HepG2 (cell line): Measurements from ENCODE around the gene KRTAP9-2. TPM values are rescaled to one million over a fixed set of nuclear protein-coding genes. Genes with fewer than 3 reads are reported as not detected.

Experiments used
- ATAC-seq: fragments of 200-7000 bp; cut with Tn5 transposase; 3 replicates; pipeline ENCODE4 v1.9.1; 2020; ENCODE audit warnings: mild to moderate bottlenecking, moderate library complexity
- BruUV-seq: library from RNA; stranded (reverse); fragments of 400-500 nt; replicated peaks from 2 replicates; lab custom pipeline; 2021; lab: Mats Ljungman, UMichigan
- CTCF ChIA-PET: fragments of 300-600 bp; formaldehyde crosslinking; extraction: SDS; loops from one replicate; lab custom pipeline; 2021; ENCODE audit warnings: low total read pairs, inconsistent platforms, low intra/inter-chr PET ratio; lab: Yijun Ruan, JAX
- POLR2A ChIA-PET: fragments of 350-600 bp; sonication (Branson Sonifier 250); formaldehyde crosslinking; loops from one replicate; lab custom pipeline; 2020; ENCODE audit warnings: antibody characterized with exemption, inconsistent platforms; lab: Yijun Ruan, JAX
- DNase-seq: peaks from one replicate; pipeline ENCODE4 v3.0.0-alpha.2; 2015; ENCODE audit warnings: low spot score
- FAIRE-seq: peaks from 3 replicates; lab custom pipeline; 2011; peaks lifted over from hg19 to GRCh38; lab: Jason Lieb, UNC
- H2AFZ ChIP-seq: one replicate; pipeline ENCODE4 v1.6.1; 2011; ENCODE audit warnings: low read length, inconsistent platforms
- H3K27ac ChIP-seq: fragments of 300-600 bp; 3 replicates; pipeline ENCODE4 v1.8.0; 2011; ENCODE audit warnings: mixed run types, mild to moderate bottlenecking, mixed read lengths, low read length, inconsistent platforms; ENCODE audit not compliant: insufficient read depth; ENCODE audit errors: extremely low read length
- H3K27me3 ChIP-seq, 2 experiments: fragments of 200-600 bp in 1 of 2; 2 replicates in 1 of 2; 3 replicates in 1 of 2; pipeline versions ENCODE4 v1.6.0 to v1.8.0; 2011; ENCODE audit warnings: low read length in 2 of 2, mild to moderate bottlenecking in 2 of 2, moderate library complexity in 2 of 2, inconsistent platforms in 1 of 2; ENCODE audit not compliant: insufficient read depth in 2 of 2, control insufficient read depth in 1 of 2
- H3K36me3 ChIP-seq, 2 experiments: fragments of 200-600 bp in 1 of 2; replicated peaks in 1 of 2; 2 replicates in 1 of 2; 3 replicates in 1 of 2; pipeline versions ENCODE4 v1.5.1 to v1.8.0; 2011; ENCODE audit warnings: low read length in 2 of 2, inconsistent platforms in 1 of 2; ENCODE audit not compliant: insufficient read depth in 2 of 2, control insufficient read depth in 1 of 2
- H3K4me1 ChIP-seq: 2 replicates; pipeline ENCODE4 v1.5.1; 2012; ENCODE audit warnings: low read length, inconsistent platforms; ENCODE audit not compliant: insufficient read depth
- H3K4me2 ChIP-seq: 2 replicates; pipeline ENCODE4 v1.6.0; 2011; ENCODE audit warnings: low read depth, low read length, inconsistent platforms
- H3K4me3 ChIP-seq, 3 experiments: fragments of 200-600 bp in 1 of 3; sonication (generic), shearing (Covaris generic) in 1 of 3; replicated peaks in 1 of 3; 2 replicates each; pipeline ENCODE4 v1.5.1; 2011 to 2016; ENCODE audit warnings: low read length in 3 of 3, inconsistent platforms in 2 of 3, low read depth in 2 of 3, mild to moderate bottlenecking in 2 of 3, control low read depth in 1 of 3, mixed read lengths in 1 of 3; ENCODE audit not compliant: insufficient read depth in 1 of 3
- H3K79me2 ChIP-seq: one replicate; pipeline ENCODE4 v1.6.1; 2011; ENCODE audit warnings: low read length, inconsistent platforms; ENCODE audit not compliant: insufficient read depth
- H3K9ac ChIP-seq: 2 replicates; pipeline ENCODE4 v1.6.0; 2011; ENCODE audit warnings: mild to moderate bottlenecking, low read depth, low read length, inconsistent platforms; ENCODE audit not compliant: insufficient read depth
- H3K9me3 ChIP-seq: 2 replicates; pipeline ENCODE4 v1.5.1; 2012; ENCODE audit warnings: mild to moderate bottlenecking, low read length
- H4K20me1 ChIP-seq: 2 replicates; pipeline ENCODE4 v1.6.0; 2011; ENCODE audit warnings: inconsistent platforms, mild to moderate bottlenecking, low read length, moderate library complexity; ENCODE audit not compliant: insufficient read depth
- BCLAF1 ChIP-seq: fragments of 450-650 bp; IDR thresholded peaks from 2 replicates; pipeline ENCODE4 v1.6.1; 2017; ENCODE audit warnings: mild to moderate bottlenecking
- DZIP1 ChIP-seq: sonication (generic); formaldehyde crosslinking; IDR thresholded peaks from 2 replicates; pipeline ENCODE4 v1.5.0; 2020; ENCODE audit warnings: mild to moderate bottlenecking, missing genetic modification reagents
- EEA1 ChIP-seq: sonication (generic); formaldehyde crosslinking; IDR thresholded peaks from 2 replicates; pipeline ENCODE4 v1.5.1; 2020; ENCODE audit warnings: mild to moderate bottlenecking, missing genetic modification reagents, borderline replicate concordance
- FOXA1 ChIP-seq, 2 experiments: fragments of 450-650 bp in 1 of 2; sonication (generic) in 1 of 2; formaldehyde crosslinking in 1 of 2; IDR thresholded peaks; 2 replicates each; pipeline versions ENCODE4 v1.4.0 to v1.6.1; 2016 to 2020; ENCODE audit warnings: missing genetic modification reagents in 1 of 2
- GABPA ChIP-seq, 2 experiments: IDR thresholded peaks; 2 replicates each; pipeline ENCODE4 v1.6.1; 2011 to 2016; ENCODE audit warnings: low read depth in 2 of 2, low read length in 1 of 2, missing biosample characterization in 1 of 2, missing genetic modification characterization in 1 of 2
- PAXIP1 ChIP-seq: sonication (generic); formaldehyde crosslinking; conservative IDR thresholded peaks from 2 replicates; pipeline ENCODE4 v1.4.0; 2020; ENCODE audit warnings: mild to moderate bottlenecking, missing genetic modification reagents, moderate library complexity
- ZBTB25 ChIP-seq: IDR thresholded peaks from 2 replicates; pipeline ENCODE4 v1.6.1; 2018; ENCODE audit warnings: missing genetic modification reagents
- ZNF317 ChIP-seq: sonication (generic); formaldehyde crosslinking; IDR thresholded peaks from 2 replicates; pipeline ENCODE4 v1.5.0; 2020; ENCODE audit warnings: mild to moderate bottlenecking, missing genetic modification reagents
- ZNF512 ChIP-seq: sonication (generic); formaldehyde crosslinking; IDR thresholded peaks from 2 replicates; pipeline ENCODE4 v1.4.0; 2020; ENCODE audit warnings: mild to moderate bottlenecking, missing genetic modification reagents
- ZNF746 ChIP-seq: sonication (generic); formaldehyde crosslinking; IDR thresholded peaks from 2 replicates; pipeline ENCODE4 v1.8.0; 2022; ENCODE audit warnings: mild to moderate bottlenecking, missing genetic modification reagents
- WGBS: methylation state at CpG from one replicate; pipeline ENCODE4 v1.1.6; 2017; ENCODE audit warnings: low lambda C conversion rate; 5-methylcytosine and 5-hydroxymethylcytosine counted together
- in situ Hi-C: cut with HindIII; loops from 2 replicates; pipeline ENCODE4 v1.10.0; 2017; ENCODE audit warnings: low pct_unique_long_range_greater_than_20kb; ENCODE audit not compliant: extremely low pct_ligation_motif_present
- intact Hi-C: fragments of 100-400 bp; cut with micrococcal nuclease; formaldehyde crosslinking; loops from one replicate; pipeline ENCODE4 v1.10.0; 2022; ENCODE audit not compliant: unreplicated experiment
- polyA plus RNA-seq, 8 experiments: library from polyadenylated mRNA; depleted of rRNA in 3 of 8; stranded (reverse) in 7 of 8; unstranded in 1 of 8; fragments of >200 nt; fragmentation: Illumina TruSeq in 4 of 8; extraction: Trizol in 4 of 8; gene quantifications; 2 replicates each; pipeline versions ENCODE4 v1.2.1 to v1.2.3, GENCODE V29; 2011 to 2016; ENCODE audit warnings: low read depth in 4 of 8, missing spikeins in 1 of 8, mixed read lengths in 1 of 8; ENCODE audit not compliant: insufficient read depth in 1 of 8
- total RNA-seq, 5 experiments: library from RNA; depleted of rRNA; stranded (reverse); fragments of >200 nt; fragmentation: Illumina TruSeq; extraction: Trizol; gene quantifications; 2 replicates each; pipeline ENCODE4 v1.2.3, GENCODE V29; 2016; ENCODE audit warnings: low read depth in 1 of 5

Gene KRTAP9-2
- total and polyA plus RNA-seq, 2 of the 13 experiments (the other 11 are each of a cell fraction or from before 2014, with no cell fraction given): not detected

- Histone ChIP-seq H3K4me3 (no peak overlapping the region), H3K36me3 (no peaks in the 10 kb centered on the region), H2AFZ (no peak overlapping the region), H3K4me1 (no peaks in the 10 kb centered on the region), H3K27ac (no peak overlapping the region), H3K79me2 (no peaks in the 10 kb centered on the region), H4K20me1 (no peaks in the 10 kb centered on the region), H3K4me2 (no peak overlapping the region), H3K27me3 (peaks cover 0 to 12% of the 10 kb centered on the region in 2 experiments; a peak in 3 of 5 replicates), H3K9me3 (no peaks in the 10 kb centered on the region), H3K9ac (no peak overlapping the region)
- intact Hi-C loops: no loop called here
- ATAC-seq (no peak), DNase-seq (no peak), FAIRE-seq (no peak)
- ChIA-PET POLR2A (no interaction called here), CTCF (no interaction called here)
- BruUV-seq: no TSS peak
- 3% methylated on average over 1 of the region's 1 CpG for WGBS
- in situ Hi-C loops: no loop called here
- TF ChIP-seq EEA1 (CRISPR knock-in tag) (no peak), ZBTB25 (CRISPR knock-in tag) (no peak), FOXA1 (IDR thresholded peaks at IDR 0.05) (no peak), FOXA1 (CRISPR knock-in tag; IDR thresholded peaks at IDR 0.05) (no peak), BCLAF1 (no peak), PAXIP1 (no peak), ZNF746 (no peak), DZIP1 (no peak), ZNF317 (CRISPR knock-in tag) (no peak), GABPA (IDR thresholded peaks at IDR 0.05; ENCODE audit: low read depth, low read length) (no peak), GABPA (CRISPR knock-in tag; IDR thresholded peaks at IDR 0.05; ENCODE audit: low read depth) (no peak), ZNF512 (no peak)
These were observed 24.8 kb downstream of the KRTAP9-2 start for GRCh38 chr17:41251261-41251660.
